Medulla oblongata (tissue), 1 donor: ENCODE measurements around the gene DBNL.

ENCODE experiments used
- DNase-seq: peaks from one replicate; pipeline ENCODE4 v3.0.0-alpha.2; 2015; ENCODE audit errors: extremely low spot score

DBNL gene

DNA sequence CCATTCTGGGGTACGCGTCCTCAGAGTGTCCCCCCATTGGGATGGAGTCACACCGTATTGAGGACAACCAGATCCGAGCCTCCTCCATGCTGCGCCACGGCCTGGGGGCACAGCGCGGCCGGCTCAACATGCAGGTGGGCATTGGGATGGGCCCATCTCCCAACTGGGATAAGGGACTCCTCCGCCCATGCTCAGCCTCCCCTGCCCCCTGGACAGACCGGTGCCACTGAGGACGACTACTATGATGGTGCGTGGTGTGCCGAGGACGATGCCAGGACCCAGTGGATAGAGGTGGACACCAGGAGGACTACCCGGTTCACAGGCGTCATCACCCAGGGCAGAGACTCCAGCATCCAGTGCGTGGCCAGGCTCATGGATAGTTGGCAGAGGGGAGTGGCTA lies 65.5 kb downstream of the DBNL start:
- DNase-seq, result no peak

DNA sequence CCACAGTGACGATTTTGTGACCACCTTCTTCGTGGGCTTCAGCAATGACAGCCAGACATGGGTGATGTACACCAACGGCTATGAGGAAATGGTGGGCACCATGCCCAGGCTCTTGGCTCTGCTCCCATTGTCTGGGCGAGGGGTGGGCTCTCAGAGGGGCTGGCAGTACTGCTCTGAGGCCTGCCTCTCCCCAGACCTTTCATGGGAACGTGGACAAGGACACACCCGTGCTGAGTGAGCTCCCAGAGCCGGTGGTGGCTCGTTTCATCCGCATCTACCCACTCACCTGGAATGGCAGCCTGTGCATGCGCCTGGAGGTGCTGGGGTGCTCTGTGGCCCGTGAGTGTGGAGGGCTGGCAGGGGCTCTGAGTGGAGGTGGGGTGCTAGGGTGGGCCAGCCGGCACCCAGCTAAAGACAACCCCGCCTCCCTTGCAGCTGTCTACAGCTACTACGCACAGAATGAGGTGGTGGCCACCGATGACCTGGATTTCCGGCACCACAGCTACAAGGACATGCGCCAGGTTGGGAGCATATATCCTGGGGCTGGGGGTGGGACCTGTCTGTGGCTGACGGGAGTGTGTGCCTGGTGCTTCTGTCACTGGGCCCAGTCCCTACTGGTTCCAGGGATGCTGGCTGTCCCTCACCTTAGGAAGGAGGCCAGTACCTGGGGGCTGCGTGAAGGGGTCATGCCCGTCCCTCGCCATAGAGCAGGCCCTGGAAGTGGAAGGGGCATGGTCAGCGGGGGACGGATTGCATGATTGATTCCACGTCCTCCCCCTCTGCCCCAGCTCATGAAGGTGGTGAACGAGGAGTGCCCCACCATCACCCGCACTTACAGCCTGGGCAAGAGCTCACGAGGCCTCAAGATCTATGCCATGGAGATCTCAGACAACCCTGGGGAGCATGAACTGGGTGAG lies 66.5 kb downstream of the DBNL start:
- DNase-seq, result no peak
